Measurements from ENCODE around the gene C1QL4. TPM values are rescaled to one million over a fixed set of nuclear protein-coding genes. Genes with fewer than 3 reads are reported as not detected.

Gene C1QL4
- total RNA-seq, 1 experiment from 2014 or later = 1.7 TPM

Other genes with a start within 250 kb of the C1QL4 start
- gene DHH, start 242.4 kb downstream of the C1QL4 start, total RNA-seq (2014; rRNA removed; shearing (Covaris generic)) = not detected in 2 replicates
- 11.7 and 24.5 TPM in 2 replicates for gene LMBR1L, start 226.3 kb downstream of the C1QL4 start, total RNA-seq (2014; rRNA removed; shearing (Covaris generic))
- 2,897 and 4,302 TPM in 2 replicates for gene TUBA1B, start 205.8 kb downstream of the C1QL4 start, total RNA-seq (2014; rRNA removed; shearing (Covaris generic))
- 649 and 744 TPM in 2 replicates for gene TUBA1A, start 148.1 kb downstream of the C1QL4 start, total RNA-seq (2014; rRNA removed; shearing (Covaris generic))
- 1,253 and 1,613 TPM in 2 replicates for gene TUBA1C, start 72.1 kb downstream of the C1QL4 start, total RNA-seq (2014; rRNA removed; shearing (Covaris generic))
- gene PRPH, start 42.0 kb downstream of the C1QL4 start, total RNA-seq (2014; rRNA removed; shearing (Covaris generic)) = 0.12 TPM in 1 of 2 replicates, not detected in the other
- gene TROAP, start 13.9 kb downstream of the C1QL4 start, total RNA-seq (2014; rRNA removed; shearing (Covaris generic)) = 49.3 and 59.5 TPM in 2 replicates
- 7.9 and 10.4 TPM in 2 replicates for gene DNAJC22, start 9.7 kb upstream of the C1QL4 start, total RNA-seq (2014; rRNA removed; shearing (Covaris generic))
- 14.8 and 17.7 TPM in 2 replicates for gene SPATS2, start 30.3 kb upstream of the C1QL4 start, total RNA-seq (2014; rRNA removed; shearing (Covaris generic))
- 0.20 and 0.24 TPM in 2 replicates for gene KCNH3, start 201.8 kb upstream of the C1QL4 start, total RNA-seq (2014; rRNA removed; shearing (Covaris generic))
- 70.5 and 73.7 TPM in 2 replicates for gene MCRS1, start 231.0 kb upstream of the C1QL4 start, total RNA-seq (2014; rRNA removed; shearing (Covaris generic))

All from RPMI7951 (cell line).